Nephron (organoid): Measurements from ENCODE around the gene OR7G1.
"Not testable (repeated sequence)": the region's sequence is repeated elsewhere in the genome, so short reads cannot be mapped to it uniquely, and the experiment has no call there.

Source experiments
- H3K27ac Mint-ChIP-seq, 3 experiments: 2 replicates each; pipeline ENCODE4 v1.8.0; 2020; ENCODE audit warnings: mixed read lengths in 3 of 3, mild to moderate bottlenecking in 2 of 3, moderate library complexity in 1 of 3
- H3K27me3 Mint-ChIP-seq: 2 replicates; pipeline ENCODE4 v1.8.0; 2021; ENCODE audit warnings: low read depth, mild to moderate bottlenecking, moderate library complexity, mixed read lengths
- H3K36me3 Mint-ChIP-seq: 2 replicates; pipeline ENCODE4 v1.8.0; 2020; ENCODE audit warnings: low read depth, mixed read lengths
- H3K4me1 Mint-ChIP-seq: 2 replicates; pipeline ENCODE4 v1.8.0; 2020; ENCODE audit warnings: mixed read lengths
- H3K4me3 Mint-ChIP-seq, 3 experiments: 2 replicates each; pipeline ENCODE4 v1.8.0; 2020; ENCODE audit warnings: mild to moderate bottlenecking in 3 of 3, mixed read lengths in 3 of 3, moderate library complexity in 2 of 3
- H3K9me3 Mint-ChIP-seq: 2 replicates; pipeline ENCODE4 v1.8.0; 2020; ENCODE audit warnings: mixed read lengths
- CTCF ChIP-seq, 3 experiments: fragments of 200-600 bp; sonication (generic); IDR thresholded peaks; one replicate each; pipeline ENCODE4 v1.5.0; 2021; ENCODE audit warnings: antibody characterized with exemption in 3 of 3; ENCODE audit not compliant: unreplicated experiment in 3 of 3

OR7G1 gene

GRCh38 chr19:9076901-9077300 is 38.7 kb downstream of the OR7G1 start:
- no peaks in the 10 kb centered on the region for H3K27me3 Mint-ChIP-seq
- H3K9me3 Mint-ChIP-seq = no peaks in the 10 kb centered on the region
- H3K4me1 Mint-ChIP-seq = peaks cover 29% of the 10 kb centered on the region
- H3K4me3 Mint-ChIP-seq = no peak overlapping the region
- H3K27ac Mint-ChIP-seq = peak overlapping the region; percentile 76 to 85 (median 78)
- no peak for TF ChIP-seq CTCF (IDR thresholded peaks at IDR 0.05; ENCODE audit: unreplicated experiment in 3 of 3)
- no peaks in the 10 kb centered on the region for H3K36me3 Mint-ChIP-seq

GRCh38 chr19:9075064-9075949 is 40.3 kb downstream of the OR7G1 start:
- Mint-ChIP-seq H3K27me3 (no peaks in the 10 kb centered on the region), H3K27ac (peak overlapping the region; percentile 91 to 96 (median 94)), H3K4me3 (peak overlapping the region; percentile 15 to 35 (median 18)), H3K4me1 (peaks cover 29% of the 10 kb centered on the region), H3K9me3 (no peaks in the 10 kb centered on the region), H3K36me3 (no peaks in the 10 kb centered on the region)
- TF ChIP-seq CTCF (IDR thresholded peaks at IDR 0.05; ENCODE audit: unreplicated experiment in 3 of 3) = no peak

- H3K9me3 Mint-ChIP-seq = no peaks in the 10 kb centered on the region
These were observed 41.8 kb downstream of the OR7G1 start for GRCh38 chr19:9073806-9074205.

GRCh38 chr19:9071720-9072119 is 43.8 kb downstream of the OR7G1 start:
- not testable (repeated sequence) for H3K36me3 Mint-ChIP-seq, H3K27me3 Mint-ChIP-seq, H3K4me3 Mint-ChIP-seq, H3K27ac Mint-ChIP-seq, H3K9me3 Mint-ChIP-seq
- peaks cover 23% of the 10 kb centered on the region for H3K4me1 Mint-ChIP-seq

More at GRCh38 chr19:9073806-9074205, 41.8 kb downstream of the OR7G1 start:
- no peaks in the 10 kb centered on the region for H3K36me3 Mint-ChIP-seq
- H3K4me1 Mint-ChIP-seq = peaks cover 29% of the 10 kb centered on the region
- no peak overlapping the region for H3K4me3 Mint-ChIP-seq
- peak overlapping the region; percentile 77 to 91 (median 78) for H3K27ac Mint-ChIP-seq
- no peaks in the 10 kb centered on the region for H3K27me3 Mint-ChIP-seq
- TF ChIP-seq CTCF (IDR thresholded peaks at IDR 0.05; ENCODE audit: unreplicated experiment in 3 of 3) = no peak

- no peaks in the 10 kb centered on the region for H3K36me3 Mint-ChIP-seq
- no peak overlapping the region for H3K4me3 Mint-ChIP-seq
- no peaks in the 10 kb centered on the region for H3K27me3 Mint-ChIP-seq
- no peak overlapping the region for H3K27ac Mint-ChIP-seq
- TF ChIP-seq CTCF (IDR thresholded peaks at IDR 0.05; ENCODE audit: unreplicated experiment in 3 of 3) = no peak
- H3K9me3 Mint-ChIP-seq = no peaks in the 10 kb centered on the region
- peaks cover 11% of the 10 kb centered on the region for H3K4me1 Mint-ChIP-seq
These were observed 45.5 kb downstream of the OR7G1 start for GRCh38 chr19:9070066-9070465.

GRCh38 chr19:9065457-9066014 is 50.0 kb downstream of the OR7G1 start:
- Mint-ChIP-seq H3K4me1 (no peaks in the 10 kb centered on the region), H3K27ac (no peak overlapping the region), H3K9me3 (no peaks in the 10 kb centered on the region), H3K36me3 (no peaks in the 10 kb centered on the region), H3K4me3 (no peak overlapping the region), H3K27me3 (peaks cover 4% of the 10 kb centered on the region)
- TF ChIP-seq CTCF (IDR thresholded peaks at IDR 0.05; ENCODE audit: unreplicated experiment in 3 of 3) = no peak
